HepG2 (cell line): ENCODE results near the gene CCDC83. TPM values are rescaled to one million over a fixed set of nuclear protein-coding genes. Genes with fewer than 3 reads are reported as not detected.

ENCODE experiments used
- BCL3 ChIP-seq: sonication (generic); formaldehyde crosslinking; IDR thresholded peaks from 2 replicates; pipeline ENCODE4 v1.5.1; 2020; ENCODE audit warnings: mild to moderate bottlenecking, missing genetic modification reagents, moderate library complexity
- CHCHD3 ChIP-seq: sonication (generic); formaldehyde crosslinking; IDR thresholded peaks from 2 replicates; pipeline ENCODE4 v1.8.0; 2022; ENCODE audit warnings: mild to moderate bottlenecking, missing genetic modification reagents, moderate library complexity
- ELF3 ChIP-seq: IDR thresholded peaks from 2 replicates; pipeline ENCODE4 v1.6.1; 2016; ENCODE audit warnings: missing genetic modification reagents, missing compliant biosample characterization
- ETV5 ChIP-seq: IDR thresholded peaks from 2 replicates; pipeline ENCODE4 v1.6.1; 2018; ENCODE audit warnings: missing biosample characterization, missing genetic modification reagents, inconsistent platforms, borderline replicate concordance
- HMGXB3 ChIP-seq: sonication (generic); formaldehyde crosslinking; IDR thresholded peaks from 2 replicates; pipeline ENCODE4 v1.4.0; 2020; ENCODE audit warnings: missing genetic modification reagents, borderline replicate concordance
- KDM6A ChIP-seq: IDR thresholded peaks from 2 replicates; pipeline ENCODE4 v1.6.1; 2016; ENCODE audit warnings: low read depth
- SCMH1 ChIP-seq: sonication (generic); formaldehyde crosslinking; IDR thresholded peaks from 2 replicates; pipeline ENCODE4 v1.9.0; 2021; ENCODE audit warnings: missing genetic modification reagents, mild to moderate bottlenecking, borderline replicate concordance
- STAG1 ChIP-seq: sonication (generic); formaldehyde crosslinking; IDR thresholded peaks from 2 replicates; pipeline ENCODE4 v1.4.0; 2020; ENCODE audit warnings: missing genetic modification reagents
- THAP9 ChIP-seq: sonication (generic); formaldehyde crosslinking; IDR thresholded peaks from 2 replicates; pipeline ENCODE4; 2020; ENCODE audit warnings: missing genetic modification reagents, mild to moderate bottlenecking, borderline replicate concordance
- UBTF ChIP-seq: sonication (generic); formaldehyde crosslinking; IDR thresholded peaks from 2 replicates; pipeline ENCODE4 v1.4.0; 2020; ENCODE audit warnings: mild to moderate bottlenecking, missing genetic modification reagents
- ZNF276 ChIP-seq: sonication (generic); formaldehyde crosslinking; IDR thresholded peaks from 2 replicates; pipeline ENCODE4 v1.4.0; 2020; ENCODE audit warnings: mild to moderate bottlenecking, low read depth, missing genetic modification reagents
- ZNF615 ChIP-seq: sonication (generic); formaldehyde crosslinking; IDR thresholded peaks from 2 replicates; pipeline ENCODE4 v1.5.0; 2020; ENCODE audit warnings: mild to moderate bottlenecking, missing genetic modification reagents, borderline replicate concordance
- ZNF740 ChIP-seq: sonication (generic); formaldehyde crosslinking; IDR thresholded peaks from 2 replicates; pipeline ENCODE4 v1.4.0; 2020; ENCODE audit warnings: missing genetic modification reagents
- ZNF781 ChIP-seq: sonication (generic); formaldehyde crosslinking; IDR thresholded peaks from 2 replicates; pipeline ENCODE4 v1.5.1; 2020; ENCODE audit warnings: borderline replicate concordance, mild to moderate bottlenecking, missing genetic modification reagents; ENCODE audit errors: not compliant biosample characterization
- polyA plus RNA-seq, 8 experiments: library from polyadenylated mRNA; depleted of rRNA in 3 of 8; stranded (reverse) in 7 of 8; unstranded in 1 of 8; fragments of >200 nt; fragmentation: Illumina TruSeq in 4 of 8; extraction: Trizol in 4 of 8; gene quantifications; 2 replicates each; pipeline versions ENCODE4 v1.2.1 to v1.2.3, GENCODE V29; 2011 to 2016; ENCODE audit warnings: low read depth in 4 of 8, missing spikeins in 1 of 8, mixed read lengths in 1 of 8; ENCODE audit not compliant: insufficient read depth in 1 of 8
- total RNA-seq, 5 experiments: library from RNA; depleted of rRNA; stranded (reverse); fragments of >200 nt; fragmentation: Illumina TruSeq; extraction: Trizol; gene quantifications; 2 replicates each; pipeline ENCODE4 v1.2.3, GENCODE V29; 2016; ENCODE audit warnings: low read depth in 1 of 5

Gene CCDC83
- total and polyA plus RNA-seq, 2 of the 13 experiments (the other 11 are each of a cell fraction or from before 2014, with no cell fraction given), result not detected

- TF ChIP-seq KDM6A (CRISPR knock-in tag), result no peak
- no peak for TF ChIP-seq ZNF276 (CRISPR knock-in tag)
- no peak for TF ChIP-seq SCMH1 (CRISPR knock-in tag)
- no peak for TF ChIP-seq ZNF615 (CRISPR knock-in tag)
- TF ChIP-seq UBTF (CRISPR knock-in tag), result peak; percentile 49; the same call in 1 of the 2 replicates
- no peak for TF ChIP-seq BCL3 (CRISPR knock-in tag)
- TF ChIP-seq CHCHD3 (CRISPR knock-in tag), result no peak
- TF ChIP-seq THAP9 (CRISPR knock-in tag), result no peak
- no peak for TF ChIP-seq ZNF740
- TF ChIP-seq ETV5 (CRISPR knock-in tag), result no peak
- 0 out of 2 replicates have a peak, but pooled peaks have one; percentile 2 for TF ChIP-seq STAG1 (CRISPR knock-in tag)
- TF ChIP-seq ELF3 (CRISPR knock-in tag), result no peak
- TF ChIP-seq HMGXB3 (CRISPR knock-in tag), result no peak
- TF ChIP-seq ZNF781 (CRISPR knock-in tag), result no peak
Observed at GRCh38 chr11:85810871-85811611, 44.1 kb upstream of the CCDC83 start, which contains the start of gene SYTL2 (continued).
